Measurements from ENCODE around the gene CDH20. TPM values are rescaled to one million over a fixed set of nuclear protein-coding genes. Genes with fewer than 3 reads are reported as not detected.

CDH20 gene
- total RNA-seq, 1 experiment from 2014 or later = not detected

DNA sequence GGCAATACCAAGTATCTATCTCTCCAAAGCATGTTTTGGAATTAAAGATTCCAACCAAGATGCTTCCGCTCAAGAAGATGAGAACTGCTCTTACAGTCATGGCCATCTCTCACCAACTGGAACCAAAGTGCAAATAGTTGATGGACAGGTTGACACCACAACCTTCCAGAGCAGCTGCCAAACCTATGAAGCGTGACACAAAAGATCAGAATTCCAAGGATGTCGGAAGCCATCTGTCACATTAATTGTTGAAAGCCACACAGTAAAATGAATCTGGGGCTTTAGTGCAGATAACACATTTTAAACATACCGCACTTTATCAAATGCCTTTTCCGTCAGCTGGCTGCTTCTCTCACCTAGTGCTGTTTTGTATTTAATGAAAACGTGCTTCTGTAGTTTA lies 195.7 kb downstream of the CDH20 start:
- CTCF ChIA-PET = no interaction called here
- POLR2A ChIA-PET = no interaction called here
- Histone ChIP-seq H3K9me3 (ENCODE audit: control insufficient read depth, insufficient read depth, low read depth, low read length) (no peaks in the 10 kb centered on the region), H3K4me3 (ENCODE audit: low read depth in 2 of 2, low read length in 2 of 2) (no peak overlapping the region), H3K27ac (ENCODE audit: low read length) (no peak overlapping the region), H3K36me3 (ENCODE audit: control insufficient read depth, insufficient read depth, low read length) (no peaks in the 10 kb centered on the region), H3K27me3 (ENCODE audit: control insufficient read depth, insufficient read depth, low read length) (no peaks in the 10 kb centered on the region), H3K4me1 (ENCODE audit: control insufficient read depth, insufficient read depth, low read length) (no peaks in the 10 kb centered on the region)
- in situ Hi-C loops (cut with HindIII; ENCODE audit: low pct_unique_long_range_greater_than_20kb, low sequenced_read_pairs) (no loop called here), intact Hi-C loops (cut with micrococcal nuclease; ENCODE audit: unreplicated experiment) (no loop called here)
- TF ChIP-seq POLR2AphosphoS5 (IDR thresholded peaks at IDR 0.05; ENCODE audit: low read depth, low read length) (no peak), CTCF (IDR thresholded peaks at IDR 0.05) (no peak), SIN3A (IDR thresholded peaks at IDR 0.05; ENCODE audit: borderline replicate concordance, insufficient read depth, low read depth, low read length) (no peak), TCF7L2 (IDR thresholded peaks at IDR 0.05; ENCODE audit: low read depth, low read length) (no peak)
- TF ChIP-seq, protein P1, sequence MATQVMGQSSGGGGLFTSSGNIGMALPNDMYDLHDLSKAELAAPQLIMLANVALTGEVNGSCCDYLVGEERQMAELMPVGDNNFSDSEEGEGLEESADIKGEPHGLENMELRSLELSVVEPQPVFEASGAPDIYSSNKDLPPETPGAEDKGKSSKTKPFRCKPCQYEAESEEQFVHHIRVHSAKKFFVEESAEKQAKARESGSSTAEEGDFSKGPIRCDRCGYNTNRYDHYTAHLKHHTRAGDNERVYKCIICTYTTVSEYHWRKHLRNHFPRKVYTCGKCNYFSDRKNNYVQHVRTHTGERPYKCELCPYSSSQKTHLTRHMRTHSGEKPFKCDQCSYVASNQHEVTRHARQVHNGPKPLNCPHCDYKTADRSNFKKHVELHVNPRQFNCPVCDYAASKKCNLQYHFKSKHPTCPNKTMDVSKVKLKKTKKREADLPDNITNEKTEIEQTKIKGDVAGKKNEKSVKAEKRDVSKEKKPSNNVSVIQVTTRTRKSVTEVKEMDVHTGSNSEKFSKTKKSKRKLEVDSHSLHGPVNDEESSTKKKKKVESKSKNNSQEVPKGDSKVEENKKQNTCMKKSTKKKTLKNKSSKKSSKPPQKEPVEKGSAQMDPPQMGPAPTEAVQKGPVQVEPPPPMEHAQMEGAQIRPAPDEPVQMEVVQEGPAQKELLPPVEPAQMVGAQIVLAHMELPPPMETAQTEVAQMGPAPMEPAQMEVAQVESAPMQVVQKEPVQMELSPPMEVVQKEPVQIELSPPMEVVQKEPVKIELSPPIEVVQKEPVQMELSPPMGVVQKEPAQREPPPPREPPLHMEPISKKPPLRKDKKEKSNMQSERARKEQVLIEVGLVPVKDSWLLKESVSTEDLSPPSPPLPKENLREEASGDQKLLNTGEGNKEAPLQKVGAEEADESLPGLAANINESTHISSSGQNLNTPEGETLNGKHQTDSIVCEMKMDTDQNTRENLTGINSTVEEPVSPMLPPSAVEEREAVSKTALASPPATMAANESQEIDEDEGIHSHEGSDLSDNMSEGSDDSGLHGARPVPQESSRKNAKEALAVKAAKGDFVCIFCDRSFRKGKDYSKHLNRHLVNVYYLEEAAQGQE (IDR thresholded peaks at IDR 0.05; ENCODE audit: insufficient read depth in 1 of 2, low read depth in 2 of 2, low read length in 1 of 2) = no peak
- ATAC-seq (no peak), DNase-seq (ENCODE audit: low read depth, low spot score) (no peak)
- BruUV-seq (replicated peaks) = no TSS peak

GRCh38 chr18:61530681-61531080 lies 197.5 kb downstream of the CDH20 start:
- no peak overlapping the region for H3K27ac ChIP-seq (ENCODE audit: low read length)
- H3K4me1 ChIP-seq (ENCODE audit: control insufficient read depth, insufficient read depth, low read length) = no peaks in the 10 kb centered on the region
- ChIA-PET CTCF (no interaction called here), POLR2A (no interaction called here)
- ATAC-seq = no peak
- in situ Hi-C loops (cut with HindIII; ENCODE audit: low pct_unique_long_range_greater_than_20kb, low sequenced_read_pairs) (no loop called here), intact Hi-C loops (cut with micrococcal nuclease; ENCODE audit: unreplicated experiment) (no loop called here)
- no peaks in the 10 kb centered on the region for H3K9me3 ChIP-seq (ENCODE audit: control insufficient read depth, insufficient read depth, low read depth, low read length)
- no peaks in the 10 kb centered on the region for H3K27me3 ChIP-seq (ENCODE audit: control insufficient read depth, insufficient read depth, low read length)
- no TSS peak for BruUV-seq (replicated peaks)
- no peak for DNase-seq (ENCODE audit: low read depth, low spot score)
- H3K36me3 ChIP-seq (ENCODE audit: control insufficient read depth, insufficient read depth, low read length) = no peaks in the 10 kb centered on the region
- no peak overlapping the region for H3K4me3 ChIP-seq (ENCODE audit: low read depth in 2 of 2, low read length in 2 of 2)
- no peak for TF ChIP-seq SIN3A (IDR thresholded peaks at IDR 0.05; ENCODE audit: borderline replicate concordance, insufficient read depth, low read depth, low read length)
- TF ChIP-seq POLR2AphosphoS5 (IDR thresholded peaks at IDR 0.05; ENCODE audit: low read depth, low read length) = no peak

DNA sequence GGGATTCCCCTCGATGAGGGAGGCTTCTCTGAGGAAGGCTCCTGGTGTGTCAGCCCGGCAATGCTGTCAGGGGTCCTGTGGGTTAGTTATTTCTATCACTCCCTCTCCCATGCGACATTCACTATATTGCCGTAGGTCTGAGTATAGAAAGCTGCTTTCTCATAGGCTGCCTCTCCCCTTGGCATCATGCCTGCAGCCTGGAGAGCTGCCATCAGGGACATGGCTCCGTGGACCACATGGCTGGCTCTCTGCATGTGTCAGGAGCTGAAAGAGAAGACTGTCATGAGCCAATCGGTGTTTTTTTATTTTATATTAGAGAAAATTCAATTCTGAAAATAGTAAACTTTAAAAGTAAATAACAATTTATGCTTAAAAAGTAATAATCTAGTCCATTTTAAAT lies 198.0 kb downstream of the CDH20 start:
- intact Hi-C loops (cut with micrococcal nuclease; ENCODE audit: unreplicated experiment) = no loop called here

More for the DNA sequence above, 198.0 kb downstream of the CDH20 start:
- no TSS peak for BruUV-seq (replicated peaks)
- Histone ChIP-seq H3K9me3 (ENCODE audit: control insufficient read depth, insufficient read depth, low read depth, low read length) (no peaks in the 10 kb centered on the region), H3K36me3 (ENCODE audit: control insufficient read depth, insufficient read depth, low read length) (no peaks in the 10 kb centered on the region), H3K27me3 (ENCODE audit: control insufficient read depth, insufficient read depth, low read length) (no peaks in the 10 kb centered on the region), H3K27ac (ENCODE audit: low read length) (no peak overlapping the region), H3K4me1 (ENCODE audit: control insufficient read depth, insufficient read depth, low read length) (no peaks in the 10 kb centered on the region), H3K4me3 (ENCODE audit: low read depth in 2 of 2, low read length in 2 of 2) (no peak overlapping the region)
- no peak for DNase-seq (ENCODE audit: low read depth, low spot score)
- ChIA-PET CTCF (no interaction called here), POLR2A (no interaction called here)
- in situ Hi-C loops (cut with HindIII; ENCODE audit: low pct_unique_long_range_greater_than_20kb, low sequenced_read_pairs) = no loop called here
- TF ChIP-seq TCF7L2 (IDR thresholded peaks at IDR 0.05; ENCODE audit: low read depth, low read length) (no peak), POLR2AphosphoS5 (IDR thresholded peaks at IDR 0.05; ENCODE audit: low read depth, low read length) (no peak), CTCF (IDR thresholded peaks at IDR 0.05) (no peak)
- no peak for ATAC-seq

Data from Panc1 (cell line).